GM19395 (cell line): ENCODE data around the gene PARP3.
"Not testable (repeated sequence)": the region's sequence is repeated elsewhere in the genome, so short reads cannot be mapped to it uniquely, and the experiment has no call there.

Experiments used
- ATAC-seq: cut with Tn5 transposase; IDR thresholded peaks from one replicate; pipeline ENCODE4 v1.9.1; 2021; ENCODE audit warnings: mild to moderate bottlenecking, moderate library complexity; ENCODE audit not compliant: unreplicated experiment

Gene PARP3

DNA sequence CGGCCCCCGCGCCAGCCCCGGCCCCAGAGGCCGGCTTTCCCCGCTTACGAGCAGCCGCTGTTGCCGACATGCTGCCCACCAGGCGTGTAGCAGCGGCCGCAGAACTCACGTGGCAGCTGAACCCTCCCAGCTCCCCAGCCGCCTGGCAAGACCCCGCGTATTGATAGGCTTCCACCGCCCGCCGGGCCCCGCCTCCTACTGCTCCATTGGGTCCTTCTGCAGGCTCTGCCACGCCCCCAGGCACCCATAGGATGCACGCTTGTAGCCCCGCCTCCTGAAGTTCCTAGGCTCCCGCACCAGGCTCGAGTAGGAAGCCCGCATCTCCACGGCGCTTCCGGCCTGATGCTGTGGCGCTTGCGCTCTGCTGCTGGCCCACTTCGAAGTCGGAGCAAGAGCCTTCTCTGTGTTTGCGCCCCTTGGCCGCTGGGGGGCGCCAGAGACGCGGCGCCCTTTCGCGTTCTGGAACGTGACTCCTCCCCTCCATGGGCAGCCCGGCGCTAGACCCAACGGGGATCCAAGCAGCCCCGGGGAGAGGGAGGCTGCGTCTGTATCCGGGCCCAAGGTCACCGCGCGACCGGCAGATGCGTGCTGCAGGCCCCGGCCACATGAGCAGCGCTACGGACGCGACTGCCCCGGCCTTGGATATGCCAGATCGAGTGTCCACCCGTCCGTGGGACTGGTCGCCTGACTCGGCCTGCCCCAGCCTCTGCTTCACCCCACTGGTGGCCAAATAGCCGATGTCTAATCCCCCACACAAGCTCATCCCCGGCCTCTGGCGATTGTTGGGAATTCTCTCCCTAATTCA, at the start of gene PARP3, which contains the start of gene RRP9:
Gene PARP3 (plus strand): TSS at position 566 of the 805 bp plus-strand sequence. CDS start 993 bp downstream, outside the sequence.
Gene RRP9 (minus strand): TSS at position 107 of the 805 bp plus-strand sequence. CDS start 37 bp downstream, at position 70.
- ATAC-seq: peak; percentile 90

GRCh38 chr3:51894391-51894790, 47.8 kb upstream of the PARP3 start:
- ATAC-seq: no peak

DNA sequence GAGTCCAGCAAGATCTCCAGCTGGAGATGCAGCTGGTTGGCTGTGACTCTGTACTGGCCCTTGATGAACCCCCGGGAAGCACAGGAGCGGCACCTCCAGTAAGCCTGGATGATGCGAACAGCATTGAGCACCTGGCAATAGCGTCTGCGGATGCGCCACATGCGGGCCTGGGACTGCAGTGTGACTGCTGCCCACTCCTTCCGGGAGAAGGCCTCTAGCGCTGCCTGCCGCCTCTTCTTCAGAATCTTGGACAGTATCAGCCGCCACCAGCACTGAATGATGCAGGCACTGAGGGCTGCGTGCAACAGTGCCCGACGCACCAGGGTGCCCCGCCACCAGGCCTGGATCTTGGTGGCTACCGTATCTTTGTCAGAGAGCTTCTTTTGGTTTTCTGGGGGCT, 47.2 kb upstream of the PARP3 start:
- ATAC-seq: no peak

DNA sequence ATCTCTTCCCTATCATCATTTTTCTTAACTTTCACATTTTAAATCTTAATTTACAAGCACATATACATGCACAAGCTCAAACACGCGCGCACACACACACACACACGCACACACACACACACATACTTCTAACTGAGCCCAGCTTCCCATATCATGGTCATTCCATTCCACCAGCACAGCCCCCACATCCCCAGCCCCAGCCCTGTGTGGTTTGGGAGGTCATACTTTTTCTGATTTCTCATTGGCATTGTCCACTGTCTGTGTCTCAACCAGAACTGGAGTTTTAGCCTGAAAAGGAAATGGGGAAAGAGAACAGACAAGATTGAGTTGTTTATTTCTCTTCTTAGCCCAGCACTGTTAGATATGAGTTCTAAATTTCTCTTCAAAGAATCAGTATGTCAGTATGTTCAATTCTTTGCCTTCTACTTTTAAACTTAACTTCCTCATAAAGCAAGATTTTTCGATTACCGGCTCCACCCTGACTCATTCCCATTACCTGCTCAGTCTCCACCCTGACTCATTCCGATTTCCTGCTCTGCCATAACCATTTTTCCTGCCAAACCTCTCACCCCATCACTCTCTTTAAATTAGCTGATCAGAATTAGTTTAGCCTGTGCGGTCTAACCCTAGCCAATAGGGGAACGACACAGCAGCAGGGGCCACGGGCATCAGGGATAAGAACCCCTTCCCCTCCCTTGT, 45.4 kb upstream of the PARP3 start:
- no peak for ATAC-seq

DNA sequence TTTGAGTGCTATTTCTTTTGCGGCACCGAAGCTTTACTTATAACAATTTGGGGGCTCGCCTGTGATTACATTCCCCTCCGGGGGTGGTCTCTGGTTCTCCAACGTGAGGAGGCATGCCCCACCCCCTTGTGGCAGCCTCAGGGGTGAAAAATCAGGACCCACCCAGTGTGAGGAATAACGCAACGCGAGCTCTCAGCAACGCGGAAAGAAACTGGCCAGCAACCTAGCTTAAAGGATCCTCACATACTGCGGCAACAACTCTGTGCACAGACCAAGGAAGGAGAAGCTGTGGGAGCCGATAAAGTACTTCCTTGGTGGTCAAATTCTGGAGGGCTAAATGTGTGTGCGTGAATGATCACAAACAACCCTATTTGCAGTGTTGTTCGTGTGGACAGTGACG, 44.8 kb upstream of the PARP3 start:
- ATAC-seq: no peak

GRCh38 chr3:51900043-51900442, 42.1 kb upstream of the PARP3 start:
- not testable (repeated sequence) for ATAC-seq

DNA sequence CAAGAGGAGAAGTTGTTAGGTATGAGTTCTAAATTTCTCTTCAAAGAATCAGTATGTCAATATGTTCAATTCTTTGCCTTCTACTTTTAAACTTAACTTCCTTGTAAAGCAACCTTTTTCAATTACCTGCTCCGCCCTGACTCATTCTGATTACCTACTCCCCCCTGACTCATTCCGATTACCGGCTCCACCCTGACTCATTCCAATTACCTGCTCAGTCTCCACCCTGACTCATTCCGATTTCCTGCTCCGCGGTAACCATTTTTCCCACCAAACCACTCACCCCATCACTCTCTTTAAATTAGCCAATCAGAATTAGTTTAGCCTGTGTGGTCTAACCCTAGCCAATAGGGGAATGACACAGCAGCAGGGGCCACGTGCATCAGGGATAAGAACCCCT, 39.8 kb upstream of the PARP3 start:
- not testable (repeated sequence) for ATAC-seq

GRCh38 chr3:51904034-51904823, 37.9 kb upstream of the PARP3 start:
- ATAC-seq: no peak

DNA sequence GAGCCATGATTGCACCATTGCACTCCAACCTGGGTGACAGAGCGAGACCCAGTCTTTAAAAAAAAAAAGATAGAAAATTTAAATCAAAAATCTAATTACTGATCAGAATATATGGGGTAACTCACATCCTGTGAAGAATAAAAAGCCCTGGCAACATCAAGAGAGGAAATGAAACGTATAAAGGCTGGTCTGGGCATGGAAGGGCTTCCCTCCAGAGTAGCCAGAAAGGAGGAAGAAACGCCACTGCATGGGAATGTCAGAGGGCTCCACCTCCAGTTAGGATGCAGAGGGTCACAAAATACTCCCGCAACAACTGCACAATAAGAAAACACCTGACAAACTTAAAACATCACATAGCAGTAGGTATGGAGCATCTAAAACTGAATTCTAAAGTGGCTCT, 34.1 kb upstream of the PARP3 start:
- no peak for ATAC-seq

DNA sequence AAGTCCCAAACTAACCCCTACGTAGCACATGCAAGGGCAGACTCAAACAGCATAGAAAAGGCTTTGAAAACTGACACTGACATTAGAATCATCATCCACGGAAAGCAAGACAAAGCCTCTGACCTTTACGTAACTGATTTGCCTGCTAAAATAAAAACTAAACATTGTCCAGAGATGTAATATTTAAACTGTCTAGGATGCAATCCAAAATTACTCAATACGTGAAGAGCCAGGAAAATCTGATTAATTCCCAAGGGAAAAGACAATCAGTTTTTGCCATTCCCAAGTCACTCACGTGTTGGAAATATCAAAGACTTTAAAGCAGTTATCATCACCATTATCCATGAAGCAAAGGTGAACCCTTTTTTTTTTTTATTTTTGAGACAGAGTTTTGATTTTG, 25.7 kb upstream of the PARP3 start:
- no peak for ATAC-seq

- no peak for ATAC-seq
Observed at GRCh38 chr3:51921081-51921578, 21.0 kb upstream of the PARP3 start.

DNA sequence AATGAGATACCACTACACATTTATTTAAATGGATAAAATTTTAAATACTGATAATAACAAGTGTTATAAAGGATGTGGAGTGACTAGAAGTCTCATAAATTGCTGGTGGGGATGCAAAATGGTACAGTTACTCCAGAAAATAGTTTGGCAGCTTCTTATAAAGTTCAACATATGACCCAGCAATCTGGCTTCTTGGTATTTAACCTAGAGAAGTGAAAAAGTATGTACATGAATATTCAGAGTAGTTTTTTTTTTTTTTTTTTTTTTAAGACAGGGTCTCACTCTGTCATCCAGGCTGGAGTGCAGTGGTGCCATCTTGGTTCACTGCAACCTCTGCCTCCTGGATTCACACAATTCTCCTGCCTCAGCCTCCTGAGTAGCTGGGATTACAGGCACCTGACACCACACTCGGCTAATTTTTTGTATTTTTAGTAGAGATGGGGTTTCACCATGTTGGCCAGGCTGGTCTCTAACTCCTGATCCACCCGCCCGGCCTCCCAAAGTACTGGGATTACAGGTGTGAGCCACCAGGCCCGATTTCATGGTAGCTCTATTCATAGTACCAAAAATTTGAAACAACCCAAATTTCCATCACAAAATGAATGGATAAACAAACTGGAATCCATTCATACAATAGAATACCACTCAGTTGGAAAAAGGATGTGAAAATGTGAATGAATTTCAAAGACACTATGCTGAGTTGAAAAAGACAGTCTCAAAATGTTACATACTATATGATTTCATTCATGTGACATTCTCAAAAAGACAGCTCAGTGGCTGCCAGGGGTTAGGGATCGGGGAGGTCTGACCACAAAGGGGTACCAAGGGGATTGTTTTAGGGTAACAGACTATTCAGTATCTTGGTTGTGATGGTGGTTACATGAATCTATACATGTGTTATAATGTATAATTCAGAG, 14.8 kb upstream of the PARP3 start:
- ATAC-seq: no peak

DNA sequence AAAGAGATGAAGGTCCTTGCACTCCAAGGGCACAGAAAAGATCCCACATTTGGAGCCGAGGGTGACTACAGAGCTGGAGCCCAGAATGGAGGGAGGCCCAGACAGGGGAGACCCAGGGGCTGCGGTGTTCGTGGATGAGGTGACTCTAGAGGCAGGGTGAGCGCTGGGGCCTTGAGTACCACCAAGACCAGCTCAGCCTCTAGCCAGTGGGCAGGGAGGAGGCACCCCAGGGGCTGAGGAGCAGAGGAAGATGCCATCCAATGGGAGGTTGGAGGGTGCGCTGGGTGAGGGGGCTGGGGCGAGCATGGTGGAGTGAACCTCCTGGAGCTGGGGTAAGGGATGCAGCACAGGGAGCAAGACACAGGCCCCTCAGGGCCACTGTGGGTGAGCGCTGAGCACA, 13.7 kb upstream of the PARP3 start:
- no peak for ATAC-seq

DNA sequence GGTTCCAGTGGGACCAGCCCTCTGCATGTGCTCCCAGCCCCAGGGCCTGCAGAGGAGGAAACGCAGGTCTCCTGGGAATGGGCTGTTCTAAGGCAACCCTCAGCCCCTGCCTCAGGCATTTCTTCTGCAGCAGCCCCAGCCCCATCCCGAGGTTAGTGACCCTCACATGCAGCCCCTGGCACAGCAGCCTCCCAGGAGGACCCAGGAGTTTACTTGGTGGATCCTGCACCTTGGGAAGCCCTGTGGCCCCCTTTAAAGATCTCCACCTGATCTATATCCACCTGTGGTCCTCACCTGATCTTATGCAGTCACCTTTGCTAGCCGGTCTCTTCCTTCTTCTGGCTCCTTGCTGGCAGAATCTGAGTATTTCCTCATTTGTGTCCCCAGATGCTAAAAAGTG, 13.2 kb upstream of the PARP3 start:
- not testable (repeated sequence) for ATAC-seq

- ATAC-seq: no peak
Observed at GRCh38 chr3:51929420-51930003, 12.7 kb upstream of the PARP3 start.

- ATAC-seq: no peak
Observed at GRCh38 chr3:51930439-51930838, 11.7 kb upstream of the PARP3 start.

GRCh38 chr3:51931756-51932155, 10.4 kb upstream of the PARP3 start:
- ATAC-seq: no peak

- no peak for ATAC-seq
Observed at GRCh38 chr3:51932471-51933370, 9.4 kb upstream of the PARP3 start.
